Transverse colon (tissue), 4 donors: ENCODE data around the gene CKLF. TPM values are rescaled to one million over a fixed set of nuclear protein-coding genes. Genes with fewer than 3 reads are reported as not detected.
A peak's percentile ranks its signal among the peaks of the same experiment; 100 is the strongest.

Experiments used
- DNase-seq: peaks from one replicate; pipeline ENCODE4 v3.0.0-alpha.2; 2019
- H3K27ac ChIP-seq, 4 donors: fragments of 200-600 bp; sonication (generic); 2 replicates each; pipeline ENCODE4 v1.5.1; 2016 to 2018; ENCODE audit warnings: inconsistent platforms in 4 of 4
- H3K27me3 ChIP-seq: fragments of 200-600 bp; sonication (generic); 2 replicates; pipeline ENCODE4 v1.5.1; 2017; ENCODE audit warnings: inconsistent platforms
- H3K36me3 ChIP-seq, 4 donors: fragments of 200-600 bp; sonication (generic); 2 replicates each; pipeline ENCODE4 v1.5.1; 2017 to 2019; ENCODE audit warnings: inconsistent platforms in 4 of 4
- H3K4me1 ChIP-seq, 4 donors: fragments of 200-600 bp; sonication (generic); 2 replicates each; pipeline ENCODE4 v1.5.1; 2017 to 2020; ENCODE audit warnings: inconsistent platforms in 4 of 4
- H3K4me3 ChIP-seq, 4 donors: fragments of 200-600 bp; sonication (generic); 1 replicate in 1 of 4; 2 replicates in 3 of 4; pipeline versions ENCODE4 v1.5.1 to v1.6.1; 2017 to 2019; ENCODE audit warnings: inconsistent platforms in 4 of 4
- H3K9me3 ChIP-seq, 2 donors: fragments of 200-600 bp; sonication (generic); 2 replicates each; pipeline ENCODE4 v1.5.1; 2017 to 2019; ENCODE audit warnings: inconsistent platforms in 2 of 2
- EP300 ChIP-seq: sonication (generic); formaldehyde crosslinking; IDR thresholded peaks from one replicate; pipeline ENCODE4 v1.6.1; 2017; ENCODE audit warnings: antibody characterized with exemption, low read depth
- POLR2A ChIP-seq: fragments of 450-650 bp; IDR thresholded peaks from one replicate; pipeline ENCODE4 v1.6.1; 2016; ENCODE audit warnings: antibody characterized with exemption, mild to moderate bottlenecking, moderate library complexity
- POLR2AphosphoS5 ChIP-seq, 3 donors: sonication (generic); formaldehyde crosslinking; IDR thresholded peaks; one replicate each; pipeline ENCODE4 v1.6.1; 2016; ENCODE audit warnings: antibody characterized with exemption in 3 of 3
- WGBS, 2 donors: methylation state at CpG; one replicate each; pipeline ENCODE4 v1.1.5; 2018; ENCODE audit warnings: low coverage in 1 of 2; 5-methylcytosine and 5-hydroxymethylcytosine counted together
- in situ Hi-C, 4 donors: fragments of 200-750 bp; cut with MboI; loops; one replicate each; pipeline versions ENCODE4 v1.15.0 to v1.15.1; 2017; ENCODE audit warnings: low sequenced_read_pairs in 3 of 4, low pct_ligation_motif_present in 1 of 4, low pct_unique_long_range_greater_than_20kb in 1 of 4
- intact Hi-C: fragments of 100-400 bp; cut with DNase I; formaldehyde crosslinking; loops from one replicate; pipeline ENCODE4 v1.15.1; 2023; ENCODE audit warnings: low total_unique reads
- total RNA-seq, 4 donors: library from RNA; depleted of rRNA; stranded (reverse); fragments of >200 nt; gene quantifications; one replicate each; pipeline ENCODE4 v1.1.0, GENCODE V29; 2016
- TF ChIP-seq, protein P1 (sequence below), 5 experiments: fragments of 200-600 bp in 3 of 5; fragments of 450-650 bp in 2 of 5; sonication (generic) in 3 of 5; IDR thresholded peaks; 1 replicate in 2 of 5; 2 replicates in 3 of 5; pipeline ENCODE4 v1.5.1; 2016 to 2017; ENCODE audit warnings: antibody characterized with exemption in 5 of 5, inconsistent platforms in 3 of 5, mild to moderate bottlenecking in 2 of 5, moderate library complexity in 1 of 5

CKLF gene
- total RNA-seq, 4 donors from 2014 or later: 25.3 to 108 (median 39.1) TPM

DNA sequence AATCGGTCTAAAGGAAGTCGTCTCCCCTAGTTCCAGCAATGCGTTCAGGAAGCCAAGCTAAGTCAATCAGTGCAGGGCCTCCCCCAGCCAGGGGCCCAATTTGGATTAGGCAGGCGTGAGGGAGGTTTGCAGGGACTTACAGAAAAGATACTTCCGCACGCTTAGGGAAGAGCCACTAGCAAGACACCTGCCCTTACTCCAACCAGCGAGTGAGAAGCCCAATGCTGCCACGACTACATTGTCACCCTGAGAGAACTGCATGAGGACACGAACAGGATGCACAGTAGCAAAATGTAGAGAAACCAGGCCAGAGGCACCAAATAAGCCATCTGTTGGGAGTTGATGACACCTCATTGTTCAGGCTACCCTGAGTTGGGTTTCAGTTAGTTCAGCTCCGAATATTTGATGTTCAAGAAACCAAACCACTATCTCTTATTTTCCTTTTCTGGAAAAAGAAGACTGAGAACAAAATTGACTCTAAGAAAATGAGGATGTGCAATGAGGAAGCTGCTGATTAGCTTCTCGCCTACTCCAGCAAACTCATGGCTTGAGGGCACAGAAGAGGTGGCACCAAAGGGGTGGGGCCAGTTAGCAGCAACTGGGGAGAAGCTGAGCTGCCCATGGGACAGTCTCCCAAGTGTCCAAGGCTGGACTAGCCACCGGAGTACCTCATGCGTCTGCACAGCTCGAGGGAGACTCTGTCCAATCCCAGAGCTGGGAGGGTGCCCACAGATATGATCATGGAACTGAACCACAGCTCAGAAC lies 31.8 kb upstream of the CKLF start:
- in situ Hi-C loops: no loop called here
- Histone ChIP-seq H3K27me3 (no peaks in the 10 kb centered on the region), H3K27ac (peak overlapping the region; percentile 72 to 99 (median 88)), H3K4me3 (no peak overlapping the region), H3K9me3 (no peaks in the 10 kb centered on the region), H3K36me3 (no peaks in the 10 kb centered on the region), H3K4me1 (peaks cover 38 to 92% (median 48%) of the 10 kb centered on the region in 4 donors)
- WGBS, 2 donors: 60 to 79% methylated on average over 1 to 14 of the region's 14 CpGs
- peak; percentile 42 for DNase-seq
- intact Hi-C loops: no loop called here
- TF ChIP-seq, protein P1, sequence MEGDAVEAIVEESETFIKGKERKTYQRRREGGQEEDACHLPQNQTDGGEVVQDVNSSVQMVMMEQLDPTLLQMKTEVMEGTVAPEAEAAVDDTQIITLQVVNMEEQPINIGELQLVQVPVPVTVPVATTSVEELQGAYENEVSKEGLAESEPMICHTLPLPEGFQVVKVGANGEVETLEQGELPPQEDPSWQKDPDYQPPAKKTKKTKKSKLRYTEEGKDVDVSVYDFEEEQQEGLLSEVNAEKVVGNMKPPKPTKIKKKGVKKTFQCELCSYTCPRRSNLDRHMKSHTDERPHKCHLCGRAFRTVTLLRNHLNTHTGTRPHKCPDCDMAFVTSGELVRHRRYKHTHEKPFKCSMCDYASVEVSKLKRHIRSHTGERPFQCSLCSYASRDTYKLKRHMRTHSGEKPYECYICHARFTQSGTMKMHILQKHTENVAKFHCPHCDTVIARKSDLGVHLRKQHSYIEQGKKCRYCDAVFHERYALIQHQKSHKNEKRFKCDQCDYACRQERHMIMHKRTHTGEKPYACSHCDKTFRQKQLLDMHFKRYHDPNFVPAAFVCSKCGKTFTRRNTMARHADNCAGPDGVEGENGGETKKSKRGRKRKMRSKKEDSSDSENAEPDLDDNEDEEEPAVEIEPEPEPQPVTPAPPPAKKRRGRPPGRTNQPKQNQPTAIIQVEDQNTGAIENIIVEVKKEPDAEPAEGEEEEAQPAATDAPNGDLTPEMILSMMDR (IDR thresholded peaks at IDR 0.05): no peak
- TF ChIP-seq POLR2AphosphoS5 (IDR thresholded peaks at IDR 0.05) (no peak), EP300 (no peak), POLR2A (no peak)

DNA sequence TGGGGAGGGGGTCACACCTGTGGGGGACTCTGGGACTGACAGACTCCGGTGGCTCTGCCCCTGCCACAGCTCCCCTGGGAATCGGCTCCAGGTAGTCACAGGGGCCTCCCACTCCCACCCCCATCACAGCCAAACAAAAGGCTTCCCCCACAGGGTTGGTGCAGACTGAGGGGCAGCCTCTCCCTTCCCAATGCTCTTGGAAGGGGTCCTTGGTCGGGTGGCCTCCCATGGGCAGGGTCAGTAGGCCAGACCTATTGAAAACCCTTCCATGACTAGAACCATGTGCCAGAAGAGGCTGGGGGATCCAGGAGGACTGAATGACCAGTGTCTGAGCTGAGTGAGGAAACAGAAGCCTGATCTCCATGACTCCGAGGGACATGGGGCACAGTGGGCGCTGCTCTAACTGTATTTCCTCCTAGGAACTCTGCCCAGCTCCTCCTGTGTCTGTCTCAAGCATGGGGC lies 31.1 kb upstream of the CKLF start:
- in situ Hi-C loops (no loop called here), intact Hi-C loops (no loop called here)
- WGBS, 2 donors: 90% methylated on average over 5 of the region's 5 CpGs; no CpG with 5 or more reads in 1 of the 2 donors
- Histone ChIP-seq H3K4me3 (no peak overlapping the region), H3K4me1 (peaks cover 31 to 85% (median 41%) of the 10 kb centered on the region in 4 donors), H3K27me3 (no peaks in the 10 kb centered on the region), H3K9me3 (no peaks in the 10 kb centered on the region), H3K27ac (peak overlapping the region; percentile 72 to 99 (median 88)), H3K36me3 (no peaks in the 10 kb centered on the region)
- no peak for TF ChIP-seq POLR2AphosphoS5 (IDR thresholded peaks at IDR 0.05)
- TF ChIP-seq, protein P1 (IDR thresholded peaks at IDR 0.05): no peak
- no peak for TF ChIP-seq EP300
- TF ChIP-seq POLR2A: no peak
- DNase-seq: no peak

- in situ Hi-C loops (no loop called here), intact Hi-C loops (no loop called here)
- Histone ChIP-seq H3K27ac (peak overlapping the region; percentile 72 to 99 (median 88)), H3K36me3 (no peaks in the 10 kb centered on the region), H3K27me3 (no peaks in the 10 kb centered on the region), H3K9me3 (no peaks in the 10 kb centered on the region), H3K4me1 (peaks cover 25 to 78% (median 35%) of the 10 kb centered on the region in 4 donors), H3K4me3 (no peak overlapping the region)
- TF ChIP-seq POLR2A (no peak), POLR2AphosphoS5 (IDR thresholded peaks at IDR 0.05) (peak in 1 of 3 donors; percentile 16), EP300 (no peak)
- TF ChIP-seq, protein P1 (IDR thresholded peaks at IDR 0.05): no peak
- 67 to 83% methylated on average over 1 to 17 of the region's 17 CpGs for WGBS, 2 donors
- peak; percentile 84 for DNase-seq
Observed at GRCh38 chr16:66521951-66522771, 30.2 kb upstream of the CKLF start.
